GM18519 (cell line): ENCODE data around the gene EDC3.
"Not testable (repeated sequence)": the region's sequence is repeated elsewhere in the genome, so short reads cannot be mapped to it uniquely, and the experiment has no call there.

ENCODE experiments used
- ATAC-seq: cut with Tn5 transposase; IDR thresholded peaks from one replicate; pipeline ENCODE4 v1.9.1; 2021; ENCODE audit warnings: mild to moderate bottlenecking, moderate library complexity; ENCODE audit not compliant: unreplicated experiment, low FRiP score

EDC3 gene

GRCh38 chr15:74710319-74711094, 14.7 kb upstream of the EDC3 start:
- no peak for ATAC-seq

- ATAC-seq: no peak
These were observed 14.1 kb upstream of the EDC3 start for GRCh38 chr15:74709892-74710291.

DNA sequence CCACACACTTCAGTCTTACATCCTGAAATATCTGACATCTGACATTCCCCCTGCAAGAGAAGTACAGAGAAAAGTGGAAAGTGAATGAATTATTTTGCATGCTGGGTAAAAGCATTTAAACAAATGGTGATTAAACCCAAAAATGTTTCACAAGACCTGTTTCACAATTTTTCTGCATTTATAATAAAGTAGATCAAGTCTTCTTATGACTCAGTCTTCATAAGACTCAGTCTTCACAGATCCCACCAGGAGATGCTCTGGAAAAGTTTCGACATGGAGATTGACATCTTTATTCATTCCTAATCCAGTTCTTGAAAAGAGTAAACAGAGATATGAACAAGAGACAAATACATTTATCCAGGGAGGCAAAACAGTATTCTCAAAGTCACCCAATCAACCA, 13.2 kb upstream of the EDC3 start:
- ATAC-seq: no peak

DNA sequence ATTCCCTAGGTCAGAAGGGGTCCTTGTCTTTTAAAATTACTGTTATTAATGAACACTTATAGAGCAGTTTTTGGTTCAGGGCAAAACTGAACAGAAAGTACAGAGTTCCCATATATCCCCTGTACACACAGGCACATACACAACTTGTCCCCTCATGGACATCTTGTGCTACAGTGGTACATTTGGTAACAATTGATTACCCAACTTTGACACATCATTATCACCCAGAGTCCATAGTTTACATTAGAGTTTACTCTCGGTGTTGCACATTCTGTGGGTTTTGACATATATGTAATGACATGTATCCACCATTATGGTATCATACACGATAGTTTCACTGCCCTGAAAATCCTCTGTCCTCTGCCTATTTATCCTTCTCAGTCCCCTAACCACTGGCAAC, 984 bp upstream of the EDC3 start:
- no peak for ATAC-seq

DNA sequence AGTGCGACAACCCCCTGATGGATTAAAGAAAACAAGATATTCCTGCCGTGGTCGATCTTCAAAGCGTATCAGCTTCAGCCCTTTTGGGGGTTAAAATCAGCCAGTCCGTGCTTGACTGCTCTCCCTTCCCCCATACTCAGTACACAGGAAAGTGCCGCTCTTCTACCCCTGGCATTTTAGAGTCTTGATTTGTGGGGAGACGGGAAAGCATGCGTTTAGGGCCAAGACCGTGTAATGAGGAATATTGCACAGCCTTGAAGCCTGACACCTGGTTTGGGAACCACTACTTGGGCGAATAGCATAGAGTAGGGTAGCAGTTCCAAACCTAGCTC, 540 bp upstream of the EDC3 start:
- ATAC-seq: no peak

DNA sequence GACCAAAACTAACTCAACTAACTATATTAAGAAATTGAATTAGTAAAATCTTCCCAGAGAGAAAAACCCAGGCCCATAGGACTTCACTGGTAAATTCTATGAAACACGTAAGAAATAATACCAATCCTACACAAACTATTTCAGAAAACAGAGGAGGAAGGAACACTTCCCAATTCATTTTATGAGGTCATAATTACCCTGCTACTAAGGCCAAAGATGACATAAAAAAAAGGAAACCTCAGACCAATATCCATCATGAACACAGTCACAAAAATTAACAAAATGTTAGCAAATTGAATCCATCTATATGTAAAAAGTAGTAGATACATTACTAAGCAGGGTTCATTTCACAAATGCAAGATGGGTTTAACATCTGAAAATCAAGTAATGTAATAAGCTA, 3.5 kb downstream of the EDC3 start:
- no peak for ATAC-seq

- ATAC-seq: no peak
These were observed 12.1 kb downstream of the EDC3 start for GRCh38 chr15:74683758-74684157.

- no peak for ATAC-seq
These were observed 12.9 kb downstream of the EDC3 start for GRCh38 chr15:74682954-74683353.

DNA sequence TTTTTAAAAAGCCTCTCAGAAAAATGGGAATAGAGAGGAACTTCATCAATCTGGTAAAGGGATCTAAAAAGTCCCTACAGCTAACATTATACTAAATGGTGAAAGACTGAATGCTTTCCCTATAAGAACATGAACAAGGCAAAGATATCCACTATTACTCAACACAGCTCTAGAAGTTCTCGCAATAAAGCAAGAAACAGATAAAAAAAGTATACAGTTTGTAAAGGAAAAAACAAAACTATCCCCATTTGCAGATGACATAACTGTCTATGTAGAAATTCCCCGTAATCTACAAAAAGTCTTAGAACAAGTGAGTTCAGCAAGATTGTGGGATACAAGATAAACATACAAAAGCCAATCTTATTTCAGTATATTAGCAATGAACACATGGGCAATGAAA, 15.4 kb downstream of the EDC3 start:
- ATAC-seq: no peak

- no peak for ATAC-seq
These were observed 19.0 kb downstream of the EDC3 start for GRCh38 chr15:74676801-74677200.

- no peak for ATAC-seq
These were observed 21.7 kb downstream of the EDC3 start for GRCh38 chr15:74674161-74674560.

GRCh38 chr15:74669627-74670026, 26.2 kb downstream of the EDC3 start:
- no peak for ATAC-seq

DNA sequence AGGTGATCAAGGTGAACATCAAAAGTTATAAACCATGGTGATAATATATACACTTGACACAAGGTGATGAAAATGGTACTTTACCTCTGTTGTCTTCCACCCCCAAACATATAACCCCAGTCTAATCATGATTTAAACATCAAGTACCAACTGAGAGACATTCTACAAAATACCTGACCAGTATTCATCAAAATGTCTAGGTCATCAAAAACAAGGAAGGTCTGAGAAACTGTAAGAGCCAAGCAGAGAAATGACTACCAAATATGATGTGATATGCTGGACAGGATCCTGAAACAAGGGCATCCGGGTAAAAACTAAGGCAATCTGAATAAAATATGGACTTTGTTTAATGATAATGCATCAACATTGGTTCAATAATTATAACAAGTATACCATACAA, 27.8 kb downstream of the EDC3 start:
- ATAC-seq: no peak

DNA sequence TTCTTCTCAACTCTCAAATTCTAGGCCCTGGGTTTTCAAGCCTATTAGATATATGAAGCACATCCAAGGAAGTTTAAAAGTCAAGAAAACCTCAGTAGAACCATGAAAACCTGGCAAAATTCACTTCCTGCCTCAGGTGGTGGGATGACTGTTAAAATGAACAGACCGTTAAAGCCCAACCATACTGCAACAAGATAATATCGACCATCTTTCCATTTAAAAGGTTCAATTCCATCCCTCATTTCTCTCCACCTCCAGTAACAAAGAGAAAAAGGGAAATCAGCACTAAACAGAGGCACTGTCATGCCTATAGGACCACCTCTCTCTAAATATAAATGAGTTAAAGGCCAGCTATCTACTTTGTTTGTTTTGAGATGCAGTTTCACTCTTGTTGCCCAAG, 31.2 kb downstream of the EDC3 start:
- no peak for ATAC-seq

- ATAC-seq: no peak
These were observed 31.7 kb downstream of the EDC3 start for GRCh38 chr15:74664028-74664616.

GRCh38 chr15:74663303-74664027, 32.4 kb downstream of the EDC3 start:
- ATAC-seq: no peak

DNA sequence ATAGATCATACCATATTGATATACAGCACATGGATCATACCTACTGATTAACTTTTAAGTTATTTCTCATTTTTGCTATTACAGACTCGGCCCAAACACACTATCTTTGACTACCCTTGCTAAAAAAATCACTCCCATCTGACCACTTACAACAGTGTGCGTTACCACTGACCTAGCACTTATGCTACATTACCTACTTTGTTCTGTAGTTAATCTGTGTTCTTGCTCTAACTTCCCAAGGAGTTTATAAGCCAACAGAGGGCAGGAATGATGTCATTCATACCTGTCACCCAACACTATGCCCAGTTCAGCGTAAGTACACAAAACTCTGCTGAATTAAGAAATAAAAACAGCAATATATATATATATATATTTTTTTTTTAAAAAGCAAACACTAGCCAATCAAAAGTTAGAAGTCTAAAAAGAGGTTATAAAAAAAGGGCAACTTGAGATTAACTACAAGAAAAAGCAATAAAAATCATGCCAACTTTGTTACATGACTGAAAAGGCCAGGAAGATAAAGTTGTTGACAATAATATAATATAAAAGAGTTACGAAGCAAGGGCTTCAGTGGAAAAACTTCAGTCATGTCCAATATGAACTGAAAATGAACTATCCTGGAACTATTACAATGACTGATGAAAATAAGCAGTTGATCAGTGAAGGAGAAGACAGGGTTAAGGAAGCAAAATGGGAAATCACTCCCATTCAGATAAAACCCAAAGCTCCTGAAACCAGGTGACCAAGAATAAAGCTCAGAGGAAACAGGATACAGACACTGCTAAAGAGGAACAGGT, 33.6 kb downstream of the EDC3 start:
- ATAC-seq: no peak

DNA sequence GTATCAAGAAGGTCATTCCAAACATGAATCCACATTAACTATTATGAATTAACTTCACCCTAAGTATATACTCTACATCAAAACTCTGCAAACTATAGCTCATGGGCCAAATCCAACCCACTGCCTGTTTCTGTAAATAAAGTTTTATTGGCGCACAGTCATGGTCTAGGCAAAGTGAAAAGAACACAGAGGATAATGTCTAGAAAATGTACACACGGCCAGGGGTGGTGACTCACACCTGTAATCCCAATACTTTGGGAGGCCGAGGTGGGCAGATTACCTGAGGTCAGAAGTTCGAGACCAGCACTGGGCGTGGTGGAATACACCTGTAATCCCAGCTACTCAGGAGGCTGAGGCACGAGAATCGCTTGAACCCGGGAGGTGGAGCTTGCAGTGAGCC, 34.5 kb downstream of the EDC3 start:
- not testable (repeated sequence) for ATAC-seq

GRCh38 chr15:74657846-74658245, 38.0 kb downstream of the EDC3 start:
- ATAC-seq: no peak

DNA sequence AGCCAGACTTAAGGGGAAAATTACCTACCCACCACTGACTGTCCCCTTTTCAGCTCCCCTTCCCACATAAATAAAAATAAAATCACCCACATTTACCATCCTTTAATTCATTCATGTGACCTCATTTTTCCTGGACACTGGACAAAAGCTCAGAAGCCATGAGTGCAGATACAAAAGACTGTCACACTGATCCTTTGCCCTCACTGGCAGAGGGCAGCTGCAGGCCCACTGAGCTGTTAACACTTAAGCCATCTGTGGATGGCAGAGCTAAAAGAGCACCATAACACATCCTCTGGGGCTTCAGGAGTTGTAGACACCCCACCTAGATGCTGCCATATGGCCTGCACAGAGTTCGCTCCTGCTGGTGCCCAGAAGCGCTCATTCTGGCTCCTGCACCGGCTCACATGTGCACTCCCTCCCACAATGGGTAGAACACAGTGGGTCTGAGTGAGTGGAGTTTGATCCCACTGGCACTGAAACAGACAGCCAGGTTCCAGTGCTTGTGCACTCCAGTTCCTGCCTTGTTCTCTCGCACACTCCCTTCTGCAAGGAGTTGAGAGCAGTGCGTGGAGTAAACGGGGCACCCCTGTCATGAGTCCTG, 38.8 kb downstream of the EDC3 start:
- ATAC-seq: no peak

DNA sequence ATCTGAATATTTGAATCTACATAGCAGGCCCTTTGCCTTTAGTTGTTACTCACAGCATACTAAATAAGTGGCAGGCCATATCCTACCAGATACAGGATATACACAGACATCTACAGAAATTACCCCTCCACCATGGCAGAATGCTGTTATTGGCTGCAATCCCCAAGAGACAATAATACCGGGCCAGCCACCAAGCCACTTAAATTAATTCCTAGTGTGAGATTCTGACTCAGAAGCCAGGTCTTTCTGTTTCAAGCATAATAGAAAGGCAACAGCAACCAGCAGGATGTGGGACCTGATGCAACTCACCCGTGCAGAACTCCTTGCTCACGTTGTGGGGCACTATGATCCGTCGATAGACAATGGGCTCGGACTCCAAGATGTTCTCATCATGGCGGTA, 40.4 kb downstream of the EDC3 start:
- ATAC-seq: no peak
